Liver (tissue), 9 donors: ENCODE results near the gene GCH1. TPM values are rescaled to one million over a fixed set of nuclear protein-coding genes. Genes with fewer than 3 reads are reported as not detected.

ENCODE experiments used
- DNase-seq: peaks from one replicate; pipeline ENCODE4 v3.0.0-alpha.2; 2017; ENCODE audit warnings: low spot score
- H3K27ac ChIP-seq, 2 donors: one replicate each; pipeline ENCODE4 v1.7.0; 2013; ENCODE audit warnings: inconsistent platforms in 2 of 2, low read length in 2 of 2, control low read depth in 1 of 2, low read depth in 1 of 2, mild to moderate bottlenecking in 1 of 2
- H3K27me3 ChIP-seq, 4 donors: one replicate each; pipeline versions ENCODE4 v1.6.1 to v1.7.0; 2013; ENCODE audit warnings: low read length in 3 of 4, inconsistent platforms in 1 of 4, mild to moderate bottlenecking in 1 of 4, moderate library complexity in 1 of 4; ENCODE audit not compliant: control insufficient read depth in 4 of 4, insufficient read depth in 4 of 4
- H3K36me3 ChIP-seq, 4 donors: one replicate each; pipeline versions ENCODE4 v1.6.1 to v1.7.0; 2013; ENCODE audit warnings: low read length in 3 of 4, mild to moderate bottlenecking in 3 of 4, low read depth in 1 of 4, moderate library complexity in 1 of 4; ENCODE audit not compliant: control insufficient read depth in 4 of 4, insufficient read depth in 3 of 4
- H3K4me1 ChIP-seq, 4 donors: one replicate each; pipeline versions ENCODE4 v1.6.1 to v1.7.0; 2013; ENCODE audit warnings: low read length in 3 of 4, mild to moderate bottlenecking in 3 of 4, moderate library complexity in 1 of 4; ENCODE audit not compliant: control insufficient read depth in 4 of 4, insufficient read depth in 4 of 4
- H3K4me3 ChIP-seq, 3 donors: one replicate each; pipeline versions ENCODE4 v1.6.1 to v1.7.0; 2013; ENCODE audit warnings: low read length in 3 of 3, control low read depth in 1 of 3, low read depth in 1 of 3, mild to moderate bottlenecking in 1 of 3
- H3K9ac ChIP-seq, 2 donors: one replicate each; pipeline ENCODE4 v1.7.0; 2013; ENCODE audit warnings: low read length in 2 of 2, mild to moderate bottlenecking in 2 of 2, moderate library complexity in 2 of 2, control low read depth in 1 of 2, low read depth in 1 of 2
- H3K9me3 ChIP-seq, 4 donors: one replicate each; pipeline versions ENCODE4 v1.6.1 to v1.7.0; 2013; ENCODE audit warnings: low read length in 3 of 4; ENCODE audit not compliant: control insufficient read depth in 4 of 4
- EGR1 ChIP-seq, 2 donors: IDR thresholded peaks; 2 replicates each; pipeline ENCODE4 v1.6.1; 2016 to 2018; ENCODE audit warnings: antibody characterized with exemption in 2 of 2, low read depth in 2 of 2
- FOXA1 ChIP-seq: IDR thresholded peaks from 2 replicates; pipeline ENCODE4 v1.6.1; 2016; ENCODE audit warnings: antibody characterized with exemption
- FOXA2 ChIP-seq: IDR thresholded peaks from 2 replicates; pipeline ENCODE4 v1.6.1; 2016; ENCODE audit warnings: antibody characterized with exemption
- GABPA ChIP-seq, 2 donors: IDR thresholded peaks in 1 of 2; conservative IDR thresholded peaks in 1 of 2; 2 replicates each; pipeline ENCODE4 v1.6.1; 2016; ENCODE audit warnings: antibody characterized with exemption in 2 of 2, mild to moderate bottlenecking in 1 of 2, moderate library complexity in 1 of 2
- HNF4A ChIP-seq, 2 donors: conservative IDR thresholded peaks; 2 replicates each; pipeline ENCODE4 v1.6.1; 2016; ENCODE audit warnings: antibody characterized with exemption in 2 of 2, mild to moderate bottlenecking in 2 of 2
- HNF4G ChIP-seq: IDR thresholded peaks from 2 replicates; pipeline ENCODE4 v1.6.1; 2016; ENCODE audit warnings: antibody characterized with exemption
- MAX ChIP-seq: IDR thresholded peaks from 2 replicates; pipeline ENCODE4 v1.6.1; 2016; ENCODE audit warnings: antibody characterized with exemption
- NR2F2 ChIP-seq: IDR thresholded peaks from 2 replicates; pipeline ENCODE4 v1.6.1; 2016; ENCODE audit warnings: antibody characterized with exemption
- RAD21 ChIP-seq, 2 donors: IDR thresholded peaks; 2 replicates each; pipeline ENCODE4 v1.6.1; 2016; ENCODE audit warnings: antibody characterized with exemption in 2 of 2, mild to moderate bottlenecking in 2 of 2
- REST ChIP-seq: IDR thresholded peaks from 2 replicates; pipeline ENCODE4 v1.6.1; 2016; ENCODE audit warnings: antibody characterized with exemption, mild to moderate bottlenecking
- RXRA ChIP-seq, 2 donors: IDR thresholded peaks; 2 replicates each; pipeline ENCODE4 v1.6.1; 2017 to 2018; ENCODE audit warnings: antibody characterized with exemption in 2 of 2, mild to moderate bottlenecking in 1 of 2
- SP1 ChIP-seq: IDR thresholded peaks from 2 replicates; pipeline ENCODE4 v1.6.1; 2018; ENCODE audit warnings: antibody characterized with exemption, mild to moderate bottlenecking
- YY1 ChIP-seq: IDR thresholded peaks from 2 replicates; pipeline ENCODE4 v1.6.1; 2016; ENCODE audit warnings: antibody characterized with exemption, mild to moderate bottlenecking
- WGBS: extraction: QIAGEN DNeasy Blood & Tissue Kit; methylation state at CpG from one replicate; pipeline ENCODE4 v1.1.7; 2013; 5-methylcytosine and 5-hydroxymethylcytosine counted together
- polyA plus RNA-seq, 2 donors: library from polyadenylated mRNA; stranded (reverse) in 1 of 2; unstranded in 1 of 2; fragments of 200-250 nt in 1 of 2; fragments of >200 nt in 1 of 2; fragmentation: Nextera tagmentation in 1 of 2; extraction: Ambion mirVana in 1 of 2; gene quantifications; one replicate each; pipeline versions ENCODE4 v1.2.1 to v1.2.3, GENCODE V29; 2013 to 2015
- total RNA-seq, 2 donors: library from RNA; depleted of rRNA; stranded (reverse); fragments of >200 nt; gene quantifications; one replicate each; pipeline ENCODE4 v1.2.3, GENCODE V29; 2014
- TF ChIP-seq, protein P1 (sequence below): IDR thresholded peaks from 2 replicates; pipeline ENCODE4 v1.6.1; 2016; ENCODE audit warnings: antibody characterized with exemption
- TF ChIP-seq, protein P2 (sequence below): fragments of 150-350 bp; IDR thresholded peaks from 2 replicates; pipeline ENCODE4 v1.5.1; 2017; ENCODE audit warnings: improper control_type of control experiment, low read depth, low read length; ENCODE audit not compliant: missing input control
- donor health status: healthy.
- donor health status: healthy.
- donor health status: healthy.
- donor health status: healthy.
- donor health status: healthy.

The GCH1 gene
- total and polyA plus RNA-seq, 4 donors = 19.7 to 60.0 (median 37.0) TPM

DNA sequence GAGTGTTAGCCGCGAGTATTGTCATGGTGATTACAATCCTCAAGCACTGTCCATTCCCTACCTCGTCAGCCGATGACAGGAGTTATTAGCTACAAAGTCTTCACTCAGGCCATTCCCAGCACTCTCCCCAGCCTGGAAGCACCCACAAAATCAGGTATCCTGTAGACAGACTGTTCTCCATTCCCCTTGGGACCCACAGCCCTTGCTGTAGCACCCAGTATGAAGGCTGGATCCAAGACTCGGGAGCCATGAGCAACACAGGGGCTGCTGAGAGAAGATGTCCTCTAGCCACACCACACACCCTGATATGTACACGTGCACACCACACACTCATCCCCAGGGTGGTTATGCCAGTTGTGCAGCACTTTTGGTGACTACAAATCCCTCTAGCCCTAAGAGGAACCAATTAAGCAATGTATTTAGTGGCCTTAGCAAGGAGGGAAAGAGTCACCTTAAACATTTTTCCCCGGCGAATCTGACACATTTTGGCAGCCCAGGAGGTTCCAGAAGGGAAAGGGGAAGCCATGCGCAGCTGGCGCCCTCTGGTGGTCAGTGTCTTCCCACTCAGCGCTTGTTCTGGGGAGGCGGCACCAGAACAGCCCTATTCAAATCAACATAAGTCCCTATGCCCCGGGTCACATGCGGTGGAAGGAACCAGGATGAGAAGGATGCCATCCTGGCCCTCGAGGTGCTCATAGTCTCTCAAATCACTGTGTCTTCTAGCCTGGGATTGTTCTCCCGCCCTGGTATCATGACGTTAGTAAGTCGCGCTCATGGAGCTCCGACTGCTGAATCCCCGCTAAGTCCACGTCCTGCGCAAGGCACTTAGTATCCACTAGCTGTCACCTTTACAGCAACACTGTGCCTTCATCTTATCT lies 96.9 kb downstream of the GCH1 start:
- Histone ChIP-seq H3K9ac (peak overlapping the region in 1 of 2 donors; percentile 13), H3K4me1 (peaks cover 0 to 8% (median 0%) of the 10 kb centered on the region in 4 donors), H3K27ac (no peak overlapping the region), H3K4me3 (no peak overlapping the region), H3K27me3 (no peaks in the 10 kb centered on the region), H3K9me3 (no peaks in the 10 kb centered on the region), H3K36me3 (no peaks in the 10 kb centered on the region)
- WGBS = 41% methylated on average over 23 of the region's 23 CpGs
- peak; percentile 98 to 99 for TF ChIP-seq RAD21 (IDR thresholded peaks at IDR 0.05)
- TF ChIP-seq, protein P1, sequence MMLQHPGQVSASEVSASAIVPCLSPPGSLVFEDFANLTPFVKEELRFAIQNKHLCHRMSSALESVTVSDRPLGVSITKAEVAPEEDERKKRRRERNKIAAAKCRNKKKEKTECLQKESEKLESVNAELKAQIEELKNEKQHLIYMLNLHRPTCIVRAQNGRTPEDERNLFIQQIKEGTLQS = no peak
- TF ChIP-seq, protein P2, sequence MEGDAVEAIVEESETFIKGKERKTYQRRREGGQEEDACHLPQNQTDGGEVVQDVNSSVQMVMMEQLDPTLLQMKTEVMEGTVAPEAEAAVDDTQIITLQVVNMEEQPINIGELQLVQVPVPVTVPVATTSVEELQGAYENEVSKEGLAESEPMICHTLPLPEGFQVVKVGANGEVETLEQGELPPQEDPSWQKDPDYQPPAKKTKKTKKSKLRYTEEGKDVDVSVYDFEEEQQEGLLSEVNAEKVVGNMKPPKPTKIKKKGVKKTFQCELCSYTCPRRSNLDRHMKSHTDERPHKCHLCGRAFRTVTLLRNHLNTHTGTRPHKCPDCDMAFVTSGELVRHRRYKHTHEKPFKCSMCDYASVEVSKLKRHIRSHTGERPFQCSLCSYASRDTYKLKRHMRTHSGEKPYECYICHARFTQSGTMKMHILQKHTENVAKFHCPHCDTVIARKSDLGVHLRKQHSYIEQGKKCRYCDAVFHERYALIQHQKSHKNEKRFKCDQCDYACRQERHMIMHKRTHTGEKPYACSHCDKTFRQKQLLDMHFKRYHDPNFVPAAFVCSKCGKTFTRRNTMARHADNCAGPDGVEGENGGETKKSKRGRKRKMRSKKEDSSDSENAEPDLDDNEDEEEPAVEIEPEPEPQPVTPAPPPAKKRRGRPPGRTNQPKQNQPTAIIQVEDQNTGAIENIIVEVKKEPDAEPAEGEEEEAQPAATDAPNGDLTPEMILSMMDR = peak; percentile 95
- TF ChIP-seq HNF4A (conservative IDR thresholded peaks at IDR 0.05) = peak in 1 of 2 donors; percentile 27
- TF ChIP-seq RXRA (IDR thresholded peaks at IDR 0.05) = peak in 1 of 2 donors; percentile 54
- peak; percentile 44 for TF ChIP-seq YY1
- TF ChIP-seq FOXA2 = peak; percentile 8
- TF ChIP-seq SP1 = no peak
- peak; percentile 76 for DNase-seq

- Histone ChIP-seq H3K27ac (no peak overlapping the region), H3K27me3 (no peaks in the 10 kb centered on the region), H3K9me3 (no peaks in the 10 kb centered on the region), H3K4me1 (peaks cover 0 to 8% (median 0%) of the 10 kb centered on the region in 4 donors), H3K36me3 (no peaks in the 10 kb centered on the region), H3K4me3 (no peak overlapping the region), H3K9ac (no peak overlapping the region)
- TF ChIP-seq GABPA (IDR thresholded peaks at IDR 0.05 in 1 of 2, conservative IDR thresholded peaks at IDR 0.05 in 1 of 2) (no peak), RAD21 (IDR thresholded peaks at IDR 0.05) (no peak), MAX (no peak), FOXA2 (no peak), HNF4G (no peak), NR2F2 (no peak), FOXA1 (no peak), EGR1 (IDR thresholded peaks at IDR 0.05; ENCODE audit: low read depth in 2 of 2) (no peak), YY1 (no peak), RXRA (IDR thresholded peaks at IDR 0.05) (no peak), REST (no peak)
- TF ChIP-seq, protein P2 = no peak
- 79% methylated on average over 6 of the region's 6 CpGs for WGBS
- no peak for DNase-seq
Observed at GRCh38 chr14:54805070-54805444, 97.6 kb downstream of the GCH1 start.
